ENCODE data around the gene THBS1. TPM values are rescaled to one million over a fixed set of nuclear protein-coding genes. Genes with fewer than 3 reads are reported as not detected.

THBS1 gene
- total and polyA plus RNA-seq, 12 donors: 21.9 to 709 (median 271) TPM

DNA sequence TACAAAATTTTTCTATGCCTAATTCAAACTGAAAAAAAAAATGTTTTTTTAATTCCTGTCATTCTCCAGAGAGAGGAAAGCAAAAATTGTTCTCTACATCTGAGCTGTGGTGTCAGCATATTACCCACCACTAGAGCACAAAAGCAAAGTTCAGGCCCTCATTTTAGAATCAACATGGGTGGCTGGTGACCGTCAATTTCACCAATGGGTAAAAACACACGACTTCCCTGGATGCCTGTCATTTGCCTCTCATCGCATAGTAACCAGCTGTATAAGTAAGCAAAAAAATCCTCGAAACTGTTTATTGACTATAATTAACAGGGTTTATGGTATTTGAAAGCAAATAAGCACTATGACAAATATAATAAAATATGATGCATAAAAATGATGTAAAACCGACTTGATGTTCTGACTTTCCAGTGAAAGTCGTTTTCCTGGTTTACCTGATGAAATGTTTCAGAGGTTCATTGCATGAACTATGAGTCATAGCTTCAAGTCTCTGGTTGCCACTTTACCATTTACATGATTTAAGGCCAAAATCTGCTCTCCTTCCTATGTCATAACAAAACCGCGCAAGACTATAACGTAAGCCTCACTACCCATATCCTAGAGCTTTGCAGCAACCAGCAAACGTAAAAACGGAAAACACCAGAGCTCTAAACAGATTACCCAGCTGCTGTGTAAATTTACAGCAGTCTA, 60.5 kb downstream of the THBS1 start:
- WGBS, 4 donors: 75 to 87% (median 84%) methylated on average over 11 of the region's 11 CpGs
- Histone ChIP-seq H3K27me3 (no peaks in the 10 kb centered on the region), H3K9me3 (replicated peaks in 1 of 3) (no peaks in the 10 kb centered on the region), H3K27ac (no peak overlapping the region), H3K4me3 (no peak overlapping the region), H3K4me1 (replicated peaks in 1 of 2) (peaks cover 0 to 9% of the 10 kb centered on the region in 2 donors), H3K36me3 (replicated peaks in 1 of 2) (no peaks in the 10 kb centered on the region)
- intact Hi-C loops (cut with DNase I): no loop called here
- TF ChIP-seq, protein P1, sequence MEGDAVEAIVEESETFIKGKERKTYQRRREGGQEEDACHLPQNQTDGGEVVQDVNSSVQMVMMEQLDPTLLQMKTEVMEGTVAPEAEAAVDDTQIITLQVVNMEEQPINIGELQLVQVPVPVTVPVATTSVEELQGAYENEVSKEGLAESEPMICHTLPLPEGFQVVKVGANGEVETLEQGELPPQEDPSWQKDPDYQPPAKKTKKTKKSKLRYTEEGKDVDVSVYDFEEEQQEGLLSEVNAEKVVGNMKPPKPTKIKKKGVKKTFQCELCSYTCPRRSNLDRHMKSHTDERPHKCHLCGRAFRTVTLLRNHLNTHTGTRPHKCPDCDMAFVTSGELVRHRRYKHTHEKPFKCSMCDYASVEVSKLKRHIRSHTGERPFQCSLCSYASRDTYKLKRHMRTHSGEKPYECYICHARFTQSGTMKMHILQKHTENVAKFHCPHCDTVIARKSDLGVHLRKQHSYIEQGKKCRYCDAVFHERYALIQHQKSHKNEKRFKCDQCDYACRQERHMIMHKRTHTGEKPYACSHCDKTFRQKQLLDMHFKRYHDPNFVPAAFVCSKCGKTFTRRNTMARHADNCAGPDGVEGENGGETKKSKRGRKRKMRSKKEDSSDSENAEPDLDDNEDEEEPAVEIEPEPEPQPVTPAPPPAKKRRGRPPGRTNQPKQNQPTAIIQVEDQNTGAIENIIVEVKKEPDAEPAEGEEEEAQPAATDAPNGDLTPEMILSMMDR (IDR thresholded peaks at IDR 0.05): no peak
- TF ChIP-seq POLR2A (IDR thresholded peaks at IDR 0.05): no peak
- DNase-seq: no peak

DNA sequence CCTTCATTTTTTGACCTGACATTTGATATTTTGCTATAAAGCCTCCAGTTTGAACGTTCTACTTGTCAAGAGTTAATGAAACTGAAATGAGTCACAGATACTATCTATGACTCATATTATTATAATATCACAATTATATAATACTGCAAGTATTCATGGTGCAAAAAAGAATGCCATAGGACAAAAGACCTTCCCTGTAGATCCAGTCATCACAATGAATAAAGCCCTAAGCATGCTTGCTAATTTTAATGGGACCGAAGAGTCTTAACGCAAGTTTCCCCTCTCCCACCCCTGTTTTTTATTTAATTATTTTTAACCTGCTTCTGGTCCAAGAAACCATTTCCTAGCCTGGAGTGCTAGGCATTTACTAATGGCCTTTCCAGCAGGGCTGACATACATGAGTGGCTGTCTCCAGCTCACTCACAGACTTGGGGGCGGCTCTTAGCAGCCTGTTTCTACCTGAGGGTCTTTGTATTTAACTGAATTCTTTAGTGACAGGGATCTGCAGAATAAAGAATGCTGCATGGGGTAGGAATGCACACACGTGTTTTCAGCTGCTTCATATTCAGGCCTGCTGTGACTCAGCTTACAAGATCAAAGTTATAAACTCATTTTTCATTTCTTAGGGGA, 61.2 kb downstream of the THBS1 start:
- peak overlapping the region in 1 of 5 donors; percentile 8 for H3K27ac ChIP-seq
- no peaks in the 10 kb centered on the region for H3K27me3 ChIP-seq
- peak in 2 of 7 donors; percentile 10 to 32 for DNase-seq
- 41 to 46% (median 44%) methylated on average over 5 of the region's 5 CpGs for WGBS, 4 donors
- TF ChIP-seq POLR2A (IDR thresholded peaks at IDR 0.05): no peak
- TF ChIP-seq, protein P1 (IDR thresholded peaks at IDR 0.05): no peak
- no peak overlapping the region for H3K4me3 ChIP-seq
- intact Hi-C loops (cut with DNase I): no loop called here
- peaks cover 0 to 9% of the 10 kb centered on the region in 2 donors for H3K4me1 ChIP-seq (replicated peaks in 1 of 2)
- no peaks in the 10 kb centered on the region for H3K9me3 ChIP-seq (replicated peaks in 1 of 3)
- no peaks in the 10 kb centered on the region for H3K36me3 ChIP-seq (replicated peaks in 1 of 2)

DNA sequence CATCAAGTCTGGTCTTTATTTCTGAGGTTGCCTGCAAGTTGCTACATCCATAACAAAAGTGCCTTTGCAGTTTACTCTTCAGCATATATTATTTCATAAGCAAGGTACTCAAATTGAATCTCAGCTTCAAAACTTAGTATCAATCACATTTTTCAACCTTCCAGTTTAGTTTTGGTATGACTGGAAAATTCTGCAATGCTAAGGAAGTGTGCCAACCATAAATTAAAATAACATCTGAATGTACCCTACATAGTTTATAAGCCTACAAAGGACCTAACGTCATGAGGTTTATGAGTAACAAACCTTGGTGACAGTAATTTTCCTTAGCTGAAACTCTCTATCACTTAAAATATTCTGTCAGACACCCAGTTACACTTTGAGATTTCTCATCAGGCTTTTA, 62.8 kb downstream of the THBS1 start:
- no peak for TF ChIP-seq POLR2A (IDR thresholded peaks at IDR 0.05)
- TF ChIP-seq, protein P1 (IDR thresholded peaks at IDR 0.05): no peak
- intact Hi-C loops (cut with DNase I): no loop called here
- DNase-seq: no peak
- Histone ChIP-seq H3K36me3 (replicated peaks in 1 of 2) (no peaks in the 10 kb centered on the region), H3K27me3 (no peaks in the 10 kb centered on the region), H3K4me1 (replicated peaks in 1 of 2) (peaks cover 0 to 9% of the 10 kb centered on the region in 2 donors), H3K9me3 (replicated peaks in 1 of 3) (no peaks in the 10 kb centered on the region), H3K27ac (no peak overlapping the region), H3K4me3 (no peak overlapping the region)
- WGBS, 4 donors: 54 to 76% (median 63%) methylated on average over 1 of the region's 1 CpG

DNA sequence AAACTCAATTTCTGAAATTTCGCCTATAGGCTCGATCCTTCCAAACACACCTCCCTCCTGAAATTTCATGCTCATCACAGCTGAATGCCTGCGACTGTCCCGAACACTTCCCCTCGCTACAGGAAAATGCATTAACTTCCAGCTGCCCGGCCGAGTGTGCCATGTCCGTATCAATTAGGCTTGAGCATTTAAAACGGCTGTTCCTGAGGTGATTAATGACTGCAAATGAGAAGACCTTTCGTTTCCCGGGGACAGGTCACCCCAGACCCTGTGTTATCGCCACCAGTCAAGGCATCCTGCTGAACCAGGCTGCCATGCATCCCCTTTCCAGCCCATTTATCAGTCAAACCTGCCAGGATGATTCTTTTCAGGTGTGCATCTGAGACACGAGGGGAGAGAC, 63.3 kb downstream of the THBS1 start:
- no peaks in the 10 kb centered on the region for H3K27me3 ChIP-seq
- TF ChIP-seq, protein P1 (IDR thresholded peaks at IDR 0.05): no peak
- TF ChIP-seq POLR2A (IDR thresholded peaks at IDR 0.05): no peak
- no peaks in the 10 kb centered on the region for H3K9me3 ChIP-seq (replicated peaks in 1 of 3)
- H3K4me1 ChIP-seq (replicated peaks in 1 of 2): peaks cover 0 to 9% of the 10 kb centered on the region in 2 donors
- no peaks in the 10 kb centered on the region for H3K36me3 ChIP-seq (replicated peaks in 1 of 2)
- intact Hi-C loops (cut with DNase I): no loop called here
- DNase-seq: no peak
- 64 to 75% (median 68%) methylated on average over 13 of the region's 13 CpGs for WGBS, 4 donors
- H3K4me3 ChIP-seq: no peak overlapping the region
- no peak overlapping the region for H3K27ac ChIP-seq

Measured in adrenal gland (tissue), 12 donors.